Measurements from ENCODE around the gene TMEM134. TPM values are rescaled to one million over a fixed set of nuclear protein-coding genes. Genes with fewer than 3 reads are reported as not detected.

TMEM134 gene
- polyA plus RNA-seq, 1 experiment, result 30.6 TPM

DNA sequence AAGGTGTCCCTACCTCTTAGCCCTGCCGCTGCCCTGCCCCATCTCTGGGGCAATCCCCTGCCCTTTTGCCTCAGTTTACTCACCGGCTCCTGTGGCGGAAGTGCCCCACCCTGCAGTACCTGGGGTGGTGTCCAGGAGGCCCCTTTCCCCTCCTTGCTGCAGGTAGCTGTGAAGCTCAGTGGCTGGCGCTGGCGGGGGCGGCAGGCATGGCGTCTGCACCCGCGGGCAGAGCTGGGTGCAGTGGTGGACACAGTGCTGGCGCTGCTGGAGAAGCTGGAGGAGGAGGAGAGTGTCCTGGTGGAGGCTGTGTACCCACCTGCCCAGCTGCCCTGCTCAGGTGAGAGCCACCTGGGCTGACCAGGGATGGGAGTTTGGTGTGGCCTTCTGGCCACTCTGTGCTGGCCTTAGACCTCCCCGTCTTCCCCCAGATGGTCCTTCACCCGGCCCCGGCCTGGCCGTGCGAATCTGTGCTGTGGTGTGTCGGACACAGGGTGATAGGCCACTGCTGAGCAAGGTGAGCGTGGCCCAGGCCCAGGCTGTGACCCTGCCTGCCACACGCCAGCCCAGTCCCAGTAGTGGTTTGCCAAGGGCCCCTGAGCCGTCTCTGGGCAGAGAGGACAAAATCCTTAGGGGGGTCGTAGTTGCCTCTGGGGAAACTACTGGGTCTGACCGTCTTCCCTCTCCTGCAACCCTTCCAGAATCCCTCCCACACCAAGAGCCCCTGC lies 49.6 kb downstream of the TMEM134 start:
- CTCF ChIA-PET, result interaction anchor here (1.4 to 3.1 kb wide), 3 partner anchors 12 to 37 kb away, joined by 4 to 9 read pairs (median 5); partner anchors contain the start of gene PPP1CA
- Histone ChIP-seq H3K4me3 (ENCODE audit: low read depth, low read length) (no peak overlapping the region), H3K27me3 (ENCODE audit: control insufficient read depth, insufficient read depth, low read length) (peaks cover 3% of the 10 kb centered on the region), H3K36me3 (ENCODE audit: control insufficient read depth, insufficient read depth, low read length) (no peaks in the 10 kb centered on the region)
- no peak for DNase-seq (ENCODE audit: low read depth)
- TF ChIP-seq CTCF (IDR thresholded peaks at IDR 0.05; ENCODE audit: insufficient read depth, low read depth, low read length), result no peak
- POLR2A ChIA-PET, result no interaction called here

- TF ChIP-seq CTCF (IDR thresholded peaks at IDR 0.05; ENCODE audit: insufficient read depth, low read depth, low read length), result no peak
- no peak overlapping the region for H3K4me3 ChIP-seq (ENCODE audit: low read depth, low read length)
- H3K36me3 ChIP-seq (ENCODE audit: control insufficient read depth, insufficient read depth, low read length), result no peaks in the 10 kb centered on the region
- DNase-seq (ENCODE audit: low read depth), result no peak
- ChIA-PET CTCF (interaction anchor here (1.1 to 3.1 kb wide), 3 partner anchors 17 to 195 kb away, joined by 3 to 9 read pairs (median 5); partner anchors contain the start of gene PPP1CA), POLR2A (no interaction called here)
- H3K27me3 ChIP-seq (ENCODE audit: control insufficient read depth, insufficient read depth, low read length), result peaks cover 3% of the 10 kb centered on the region
Observed at GRCh38 chr11:67418476-67419281, 50.4 kb downstream of the TMEM134 start.

DNA sequence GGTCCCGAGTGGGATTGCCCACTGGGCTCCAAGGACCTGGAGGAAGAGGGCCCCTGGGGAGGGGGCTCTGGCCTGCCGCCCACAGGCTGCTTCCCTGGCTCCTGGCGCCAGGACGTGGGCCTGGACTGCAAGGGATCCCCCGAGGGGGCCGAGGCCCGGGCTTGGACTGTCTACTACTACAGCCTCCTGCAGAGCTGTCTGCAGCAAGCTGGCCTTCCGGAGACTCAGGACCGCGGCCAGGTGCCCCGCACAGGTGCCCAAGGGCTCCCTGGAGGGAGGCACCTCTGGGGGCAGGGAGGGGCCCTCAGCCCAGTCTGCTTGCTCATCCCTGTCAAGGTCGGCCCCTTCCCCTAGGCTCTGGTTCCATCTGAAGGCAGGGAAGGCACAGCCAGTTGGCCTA lies 51.6 kb downstream of the TMEM134 start:
- peaks cover 3% of the 10 kb centered on the region for H3K27me3 ChIP-seq (ENCODE audit: control insufficient read depth, insufficient read depth, low read length)
- ChIA-PET POLR2A (no interaction called here), CTCF (interaction anchor here (1.1 kb wide), 1 partner anchor 197 kb away, joined by 3 read pairs; no protein-coding TSS in a partner anchor)
- no peak for TF ChIP-seq CTCF (IDR thresholded peaks at IDR 0.05; ENCODE audit: insufficient read depth, low read depth, low read length)
- no peak for DNase-seq (ENCODE audit: low read depth)
- no peak overlapping the region for H3K4me3 ChIP-seq (ENCODE audit: low read depth, low read length)
- no peaks in the 10 kb centered on the region for H3K36me3 ChIP-seq (ENCODE audit: control insufficient read depth, insufficient read depth, low read length)

DNA sequence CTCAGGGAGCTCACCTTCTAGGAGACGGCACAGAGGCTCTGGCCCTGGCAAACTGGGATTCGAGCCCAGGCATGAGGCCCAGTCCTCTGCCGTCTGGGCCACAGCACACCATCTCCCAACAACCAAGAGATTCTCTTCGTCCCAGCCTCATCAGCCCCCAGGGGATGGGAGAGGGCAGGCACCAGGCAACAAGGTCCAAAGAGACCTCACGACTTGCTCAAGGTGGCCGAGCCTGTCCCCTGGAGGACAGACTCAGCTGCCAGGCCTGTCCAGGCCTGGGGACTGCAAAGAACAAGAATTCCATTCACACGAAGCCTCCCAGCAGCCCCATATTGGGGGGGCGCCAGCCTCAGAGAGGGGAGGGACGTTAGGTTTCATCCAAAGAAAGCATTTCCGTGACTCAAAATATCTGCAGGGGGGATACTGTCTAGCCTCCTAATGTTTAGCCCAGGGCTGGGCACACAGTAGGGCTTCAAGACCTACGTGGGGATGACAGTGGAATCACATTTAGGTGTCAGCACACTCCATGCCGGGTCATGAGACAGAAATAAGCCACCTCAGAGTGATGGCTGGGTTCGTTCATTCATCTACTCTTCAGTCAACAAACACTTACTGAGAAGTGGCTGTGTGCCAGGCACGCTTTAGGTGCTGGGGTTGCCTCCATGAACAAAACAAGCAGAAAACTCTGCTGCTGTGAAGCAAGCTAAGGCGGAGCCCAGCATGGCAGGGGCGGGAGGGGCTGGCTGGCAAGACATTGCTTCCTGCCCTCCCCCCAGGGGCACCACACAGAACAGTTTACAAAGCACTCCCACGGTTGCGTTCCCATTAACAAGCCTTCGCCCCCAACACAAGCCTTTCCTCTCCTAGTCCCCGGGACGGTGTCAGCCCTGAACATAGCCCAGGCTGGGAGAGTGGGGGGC lies 52.4 kb downstream of the TMEM134 start:
- Histone ChIP-seq H3K4me3 (ENCODE audit: low read depth, low read length) (no peak overlapping the region), H3K36me3 (ENCODE audit: control insufficient read depth, insufficient read depth, low read length) (no peaks in the 10 kb centered on the region), H3K27me3 (ENCODE audit: control insufficient read depth, insufficient read depth, low read length) (peaks cover 6% of the 10 kb centered on the region)
- DNase-seq (ENCODE audit: low read depth), result no peak
- no peak for TF ChIP-seq CTCF (IDR thresholded peaks at IDR 0.05; ENCODE audit: insufficient read depth, low read depth, low read length)
- ChIA-PET CTCF (no interaction called here), POLR2A (no interaction called here)
